Measurements from ENCODE around the gene GRK3.

The GRK3 gene

DNA sequence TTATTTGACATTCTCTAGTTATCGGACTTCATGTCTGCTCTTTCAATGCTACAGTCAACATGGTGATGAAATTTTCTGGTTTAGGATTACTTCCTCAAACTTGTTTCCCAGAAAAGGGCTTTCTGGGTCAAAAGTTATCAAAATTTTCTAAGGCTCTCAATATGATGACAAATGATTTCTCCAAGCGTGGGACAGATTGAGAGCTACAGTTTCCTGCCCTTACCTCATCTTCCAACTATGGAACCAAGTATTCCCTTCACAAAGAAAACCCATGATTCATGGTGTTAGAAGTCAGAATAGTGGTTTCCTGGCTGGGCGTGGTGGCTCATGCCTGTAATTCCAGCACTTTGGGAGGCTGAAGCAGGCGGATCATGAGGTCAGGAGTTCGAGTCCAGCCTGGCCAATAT lies 195.4 kb downstream of the GRK3 start:
- ATAC-seq = no peak

DNA sequence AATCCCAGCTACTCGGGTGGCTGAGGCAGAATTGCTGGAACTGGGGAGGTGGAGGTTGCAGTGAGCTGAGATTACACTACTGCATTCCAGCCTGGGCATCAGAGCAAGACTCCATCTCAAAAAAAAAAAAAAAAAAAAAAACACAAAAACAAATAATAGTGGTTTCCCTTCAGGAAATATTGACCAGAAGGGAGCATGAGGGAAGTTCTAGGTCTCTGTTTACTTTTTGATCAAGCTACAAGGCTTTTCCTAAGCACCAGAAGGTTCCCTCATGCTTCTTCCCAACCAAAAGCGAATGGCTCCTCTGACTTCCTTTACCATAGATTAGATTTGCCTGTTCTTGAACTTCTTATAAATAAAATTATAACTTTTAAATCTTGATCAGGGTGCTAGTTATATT lies 195.8 kb downstream of the GRK3 start:
- DNase-seq = no peak
- ATAC-seq = no peak

More for the DNA sequence above, 195.4 kb downstream of the GRK3 start:
- DNase-seq = no peak

DNA sequence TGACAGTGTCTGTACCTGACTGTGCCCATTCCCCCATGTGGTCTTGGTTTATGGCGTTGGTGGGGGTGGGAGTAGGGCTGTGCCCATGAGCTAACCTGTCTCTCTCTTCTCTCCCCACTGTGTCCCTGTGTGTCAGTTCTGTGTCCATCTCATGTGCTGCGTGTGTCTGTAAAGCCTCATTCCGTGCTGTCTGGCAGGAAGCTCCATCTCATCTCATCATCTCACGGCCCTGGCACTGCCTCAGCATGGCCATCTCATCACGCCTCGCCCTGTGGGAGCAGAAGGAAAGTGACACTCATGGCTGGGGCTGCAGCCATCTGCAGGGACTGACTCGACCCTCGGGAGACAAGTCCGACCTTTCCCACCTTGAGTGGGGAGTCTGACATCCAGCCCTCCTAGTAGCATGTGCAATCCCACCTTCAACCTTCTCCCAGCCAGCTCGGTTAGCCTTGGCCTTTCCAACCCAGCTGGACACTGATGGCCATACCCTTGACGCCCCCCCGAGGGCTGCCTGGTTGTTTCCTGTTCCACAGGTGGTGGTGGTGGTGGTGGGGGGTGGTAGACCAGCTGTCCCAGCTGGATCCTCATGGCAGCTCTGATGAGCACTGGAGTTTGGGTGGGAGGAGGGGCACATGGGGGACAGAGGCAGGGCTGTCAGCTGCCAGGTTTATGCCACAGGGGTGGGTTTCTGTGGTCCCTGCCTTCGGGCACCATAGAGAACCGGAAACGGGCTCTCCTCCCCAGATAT lies 196.5 kb downstream of the GRK3 start:
- ATAC-seq = no peak
- no peak for DNase-seq

DNA sequence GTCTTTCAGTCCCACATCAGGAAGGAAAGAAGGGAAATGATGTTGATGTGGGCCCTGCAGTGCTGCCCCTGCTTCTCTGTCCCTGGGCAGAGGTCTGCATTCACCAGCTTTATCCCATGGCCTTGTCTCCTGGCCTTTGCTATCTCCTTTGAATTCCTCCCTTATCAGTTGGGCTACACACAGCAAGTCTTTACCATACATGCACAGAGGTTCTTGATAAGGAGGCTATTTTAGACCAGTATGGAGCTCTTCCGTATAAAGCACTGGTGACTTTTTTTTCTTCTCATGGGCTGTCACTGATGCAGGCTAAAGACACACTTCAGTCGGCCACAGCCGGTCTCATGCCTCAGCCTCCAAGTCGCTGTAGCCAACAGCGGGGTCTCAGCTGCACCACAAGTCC lies 197.7 kb downstream of the GRK3 start:
- DNase-seq (no peak), ATAC-seq (no peak)

DNA sequence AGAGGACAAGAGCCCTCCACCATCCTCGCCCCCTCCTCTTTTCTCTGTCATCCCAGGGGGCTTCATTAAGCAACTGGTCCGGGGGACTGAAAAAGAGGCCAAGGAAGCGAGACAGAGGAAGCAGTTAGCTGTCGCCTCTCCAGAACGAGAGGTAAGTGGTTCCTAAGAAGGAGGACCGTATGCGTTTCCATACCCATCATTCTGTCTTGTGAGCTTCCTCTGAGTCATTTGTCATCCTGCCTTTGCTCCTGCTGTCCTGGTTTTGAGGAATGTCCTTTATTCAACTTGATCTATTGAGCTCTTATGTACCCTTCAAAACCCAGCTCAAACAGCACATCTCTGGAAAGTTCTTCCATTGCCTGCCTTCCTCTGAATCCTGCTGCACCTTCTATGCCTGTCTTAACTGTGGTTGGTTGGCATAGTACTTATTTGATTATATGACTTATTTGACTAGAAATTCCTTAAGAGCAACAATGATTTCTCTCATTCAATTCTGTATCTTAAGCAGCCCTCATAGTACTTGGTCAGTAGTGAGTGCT lies 198.8 kb downstream of the GRK3 start:
- DNase-seq = no peak
- no peak for ATAC-seq

DNA sequence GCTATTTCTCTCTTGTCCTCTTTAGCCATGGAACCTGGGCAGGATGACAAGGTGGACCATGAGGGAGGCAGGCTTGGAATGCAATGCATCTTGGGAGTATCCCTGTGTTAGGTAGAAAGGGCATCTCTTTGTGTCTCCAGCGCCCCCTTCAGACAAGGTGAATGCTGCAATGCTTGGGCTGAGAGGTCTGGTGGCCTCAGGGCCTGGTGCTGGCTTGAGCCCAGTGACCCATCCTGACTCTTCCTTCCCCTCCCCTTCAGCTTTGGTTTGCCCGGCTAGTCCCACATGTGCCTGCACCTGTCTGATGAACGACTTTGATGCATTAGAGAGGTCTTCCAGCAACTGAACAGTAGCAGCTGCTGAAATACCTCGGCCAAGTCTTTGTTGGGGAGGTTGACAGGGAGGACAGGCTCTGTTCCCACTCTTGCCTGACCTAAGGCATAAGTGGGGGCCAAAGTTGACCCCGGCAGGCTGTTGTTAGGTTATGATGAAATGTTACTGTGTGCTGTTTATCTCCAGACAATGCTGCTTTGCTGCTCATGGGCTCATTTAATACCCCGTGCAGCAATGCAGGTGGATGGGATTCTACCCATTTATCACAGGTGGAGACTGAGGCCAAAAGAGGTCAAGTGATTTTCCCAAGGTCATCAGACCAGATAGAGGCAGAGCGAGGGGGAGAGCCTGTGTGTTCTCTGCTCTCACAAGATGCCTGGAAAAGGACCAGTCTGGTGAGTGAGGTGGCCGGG lies 200.0 kb downstream of the GRK3 start:
- no peak for ATAC-seq
- DNase-seq = no peak

DNA sequence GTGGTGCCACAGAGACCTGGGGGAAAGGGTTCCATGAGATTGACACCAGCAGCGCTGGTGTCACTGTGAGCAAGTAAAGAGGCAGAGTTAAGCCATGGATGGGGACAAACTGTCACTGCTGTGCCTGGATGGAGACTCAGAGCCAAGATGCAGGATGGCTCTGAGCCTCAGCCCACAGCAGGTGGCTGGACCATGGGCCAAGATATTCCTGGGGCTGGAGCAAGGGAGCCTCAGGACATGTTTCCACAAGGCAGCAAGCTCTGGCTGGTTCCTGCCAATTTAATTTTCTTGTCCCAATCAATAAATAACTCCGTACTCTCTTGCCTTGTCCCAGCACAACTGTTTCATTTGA lies 200.5 kb downstream of the GRK3 start:
- ATAC-seq (no peak), DNase-seq (no peak)

DNA sequence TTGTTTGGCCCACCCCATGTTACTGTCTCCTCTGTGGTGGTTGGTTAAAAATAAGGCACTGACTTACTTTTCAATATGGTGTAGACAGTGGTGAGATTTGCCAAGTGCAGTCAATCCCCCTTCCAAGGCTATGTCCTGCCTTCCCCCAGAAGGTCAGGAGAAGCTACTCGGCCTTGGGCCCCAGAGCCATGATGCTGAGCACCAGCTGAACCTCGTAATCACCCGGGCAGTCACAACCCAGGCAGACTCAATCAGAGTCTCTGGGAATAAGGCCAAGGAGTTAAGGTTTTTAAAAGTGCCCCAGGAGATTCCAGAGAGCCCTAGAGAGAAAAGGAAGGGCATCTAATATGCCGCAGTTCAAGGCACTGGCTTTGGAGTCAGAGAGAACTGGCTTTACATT lies 201.3 kb downstream of the GRK3 start:
- ATAC-seq = no peak
- no peak for DNase-seq

DNA sequence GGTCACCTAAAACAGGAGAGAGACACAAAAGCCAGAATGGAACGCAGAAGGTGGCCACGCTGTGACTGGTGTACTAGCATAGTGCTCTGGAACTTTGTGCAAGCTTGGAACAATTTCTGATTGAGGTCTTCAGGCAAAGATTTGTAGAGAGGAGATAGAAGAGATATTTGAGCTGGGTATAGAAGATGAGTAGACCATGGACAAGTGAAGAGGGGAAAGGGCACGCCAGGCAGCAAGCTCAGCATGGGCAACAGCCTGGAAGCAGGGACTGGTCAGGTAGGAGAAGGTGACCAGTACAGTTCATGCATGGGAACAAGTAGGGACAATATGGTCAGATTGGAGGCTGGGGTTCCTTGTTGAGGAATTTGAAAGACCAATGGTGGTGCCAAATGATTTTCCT lies 201.9 kb downstream of the GRK3 start:
- ATAC-seq (no peak), DNase-seq (no peak)

DNA sequence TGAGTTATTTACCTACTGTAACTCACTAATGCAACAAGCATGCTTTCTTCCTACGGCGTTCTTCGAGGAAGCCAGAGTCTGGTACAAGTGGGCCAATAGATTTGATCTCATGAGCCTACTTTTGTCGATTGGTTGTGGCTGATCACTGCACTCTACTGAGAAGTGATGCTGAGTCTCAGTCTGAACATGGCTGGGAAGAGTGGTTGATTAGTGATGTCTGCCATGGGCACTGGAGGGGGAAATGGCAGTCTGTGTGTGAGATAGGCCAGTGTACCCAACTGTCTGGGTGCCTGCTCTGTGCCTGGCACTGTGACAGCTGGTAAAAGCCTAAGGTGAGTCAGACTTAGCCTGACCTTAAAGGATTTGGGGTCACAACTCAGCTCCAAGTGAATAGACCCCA lies 205.9 kb downstream of the GRK3 start:
- ATAC-seq (no peak), DNase-seq (no peak)

DNA sequence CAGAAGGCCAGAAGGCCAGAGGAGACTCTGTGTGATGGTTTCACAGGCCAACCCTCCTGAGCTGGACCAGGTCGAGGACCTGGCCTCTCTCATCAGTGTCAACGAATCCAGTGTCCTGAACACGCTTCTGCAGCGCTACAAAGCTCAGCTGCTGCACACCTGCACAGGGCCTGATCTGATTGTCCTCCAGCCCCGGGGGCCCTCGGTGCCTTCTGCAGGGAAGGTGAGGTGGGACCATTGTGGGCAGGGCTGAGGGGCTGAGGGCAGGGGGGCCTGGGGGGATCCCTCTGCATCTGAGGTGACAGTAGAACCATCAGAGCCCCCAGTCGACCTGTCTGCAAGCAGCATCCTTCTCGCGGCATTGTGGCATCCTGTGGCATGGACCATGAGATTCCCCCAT lies 207.8 kb downstream of the GRK3 start:
- no peak for ATAC-seq
- DNase-seq = no peak

DNA sequence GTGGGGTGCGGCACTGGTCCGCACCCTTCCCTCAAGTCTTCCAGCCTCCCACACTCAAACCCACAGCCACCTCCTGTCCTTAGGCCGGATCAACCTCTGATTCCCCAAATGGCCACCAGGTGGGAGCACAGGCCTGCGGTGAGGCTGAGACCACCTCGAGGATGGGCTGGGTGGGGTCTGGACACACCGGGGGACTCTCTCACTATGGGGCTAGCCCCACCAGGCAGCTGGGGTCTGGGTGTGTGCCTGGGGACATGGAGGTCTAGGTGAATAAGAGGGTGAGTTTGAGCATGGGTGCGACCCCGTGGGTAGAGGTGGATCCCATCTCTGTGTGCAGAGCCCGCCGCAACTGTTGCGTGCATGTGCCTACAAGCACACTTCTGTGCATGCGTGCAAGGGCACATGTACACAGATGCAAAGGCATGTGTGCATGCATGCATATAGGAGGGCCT lies 210.1 kb downstream of the GRK3 start:
- peak; percentile 21 for ATAC-seq
- peak; percentile 24 for DNase-seq

DNA sequence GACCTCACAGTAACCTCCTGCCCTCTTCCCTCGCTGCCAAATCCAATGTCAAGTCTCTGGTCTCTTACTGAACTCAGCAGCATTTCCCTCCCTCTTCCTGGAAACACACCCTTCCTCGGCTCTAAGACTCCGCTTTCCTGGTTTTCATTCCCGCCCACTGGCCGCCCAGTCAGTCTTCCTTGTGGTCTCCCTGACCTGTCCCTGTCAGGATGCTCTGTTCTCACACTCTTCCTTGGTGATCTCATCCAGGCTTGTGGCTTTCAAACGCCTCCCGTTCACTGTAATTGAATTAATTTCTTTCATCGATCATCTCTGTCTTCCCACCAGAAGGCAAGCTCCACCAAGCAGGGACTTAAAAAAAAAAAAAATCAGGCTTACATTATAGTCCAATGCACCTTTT lies 211.1 kb downstream of the GRK3 start:
- DNase-seq (no peak), ATAC-seq (no peak)

DNA sequence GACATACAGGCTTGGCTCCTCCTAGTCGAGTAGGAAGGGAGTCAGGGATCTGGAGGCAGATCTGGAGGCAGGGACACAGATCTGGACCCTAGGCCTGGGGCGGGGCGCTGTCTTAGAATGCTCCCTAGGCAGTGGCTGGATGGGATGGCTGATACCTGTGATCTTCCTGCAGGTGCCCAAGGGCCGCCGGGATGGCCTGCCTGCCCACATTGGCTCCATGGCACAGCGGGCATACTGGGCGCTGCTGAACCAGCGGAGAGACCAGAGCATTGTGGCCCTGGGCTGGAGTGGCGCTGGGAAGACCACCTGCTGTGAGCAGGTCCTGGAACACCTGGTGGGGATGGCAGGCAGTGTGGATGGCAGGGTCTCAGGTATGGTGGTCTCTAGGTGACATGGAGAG lies 212.9 kb downstream of the GRK3 start:
- no peak for ATAC-seq
- no peak for DNase-seq

DNA sequence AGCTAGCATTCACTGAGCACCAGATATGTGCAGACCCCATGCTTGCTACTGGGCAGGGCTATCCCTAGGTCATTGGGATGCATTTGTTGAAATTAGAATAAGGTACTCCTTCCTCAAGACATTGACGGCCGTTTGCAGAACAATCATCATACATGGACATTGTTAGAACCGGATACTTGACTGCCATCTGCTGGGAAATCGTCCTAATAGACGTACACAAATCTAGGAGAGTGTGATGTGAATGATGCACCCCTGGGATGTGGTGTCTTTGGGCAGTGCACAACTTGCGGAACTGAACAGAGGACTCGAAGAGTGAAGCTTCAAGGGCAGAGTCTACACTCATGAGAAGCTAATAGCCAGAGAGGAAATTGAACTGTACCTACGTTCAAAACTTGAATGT lies 213.4 kb downstream of the GRK3 start:
- no peak for ATAC-seq

More for the DNA sequence above, 213.4 kb downstream of the GRK3 start:
- no peak for DNase-seq
